CD4-positive, alpha-beta T cell treated with Interferon alpha-2 for 1 hour (primary cell): ENCODE data around the gene MTX1.
"Not testable (repeated sequence)": the region's sequence is repeated elsewhere in the genome, so short reads cannot be mapped to it uniquely, and the experiment has no call there.

ENCODE experiments used
- DNase-seq, 2 donors: peaks; one replicate each; pipeline ENCODE4 v3.0.0-alpha.2; 2020 to 2022

Gene MTX1, protein sequence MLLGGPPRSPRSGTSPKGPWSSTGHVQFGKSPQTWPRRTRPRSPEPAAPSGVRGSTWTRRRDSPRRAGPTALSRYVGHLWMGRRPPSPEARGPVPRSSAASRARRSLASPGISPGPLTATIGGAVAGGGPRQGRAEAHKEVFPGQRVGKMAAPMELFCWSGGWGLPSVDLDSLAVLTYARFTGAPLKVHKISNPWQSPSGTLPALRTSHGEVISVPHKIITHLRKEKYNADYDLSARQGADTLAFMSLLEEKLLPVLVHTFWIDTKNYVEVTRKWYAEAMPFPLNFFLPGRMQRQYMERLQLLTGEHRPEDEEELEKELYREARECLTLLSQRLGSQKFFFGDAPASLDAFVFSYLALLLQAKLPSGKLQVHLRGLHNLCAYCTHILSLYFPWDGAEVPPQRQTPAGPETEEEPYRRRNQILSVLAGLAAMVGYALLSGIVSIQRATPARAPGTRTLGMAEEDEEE

DNA sequence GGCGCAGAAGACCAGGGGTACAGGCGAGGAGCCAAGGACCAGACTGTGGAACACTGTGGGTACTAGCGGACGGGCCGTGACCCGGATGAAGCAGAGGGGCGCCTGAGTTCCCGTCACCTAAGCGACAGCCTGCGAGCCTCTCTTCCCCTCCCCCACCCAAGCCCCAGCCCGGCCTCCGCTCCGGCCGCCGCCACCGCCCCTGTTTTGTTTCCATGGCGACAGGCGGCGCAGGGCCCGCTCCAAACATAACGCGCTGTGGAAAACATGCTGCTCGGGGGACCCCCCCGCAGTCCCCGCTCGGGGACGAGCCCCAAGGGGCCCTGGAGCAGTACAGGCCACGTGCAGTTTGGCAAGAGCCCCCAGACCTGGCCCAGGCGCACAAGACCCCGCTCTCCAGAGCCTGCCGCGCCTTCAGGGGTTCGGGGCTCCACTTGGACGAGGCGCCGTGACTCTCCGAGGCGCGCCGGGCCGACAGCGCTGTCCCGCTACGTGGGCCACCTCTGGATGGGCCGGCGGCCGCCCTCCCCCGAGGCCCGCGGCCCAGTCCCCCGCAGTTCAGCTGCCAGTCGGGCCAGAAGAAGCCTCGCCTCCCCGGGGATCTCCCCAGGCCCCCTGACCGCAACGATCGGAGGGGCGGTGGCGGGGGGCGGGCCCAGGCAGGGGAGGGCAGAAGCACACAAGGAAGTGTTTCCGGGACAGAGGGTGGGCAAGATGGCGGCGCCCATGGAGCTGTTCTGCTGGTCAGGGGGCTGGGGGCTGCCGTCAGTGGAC is at the start of gene MTX1:
Gene MTX1, plus strand, starts transcription at position 155 of the 771 bp plus-strand sequence. Its CDS starts 110 bp downstream, at position 265.
- peak; percentile 95 for DNase-seq

DNA sequence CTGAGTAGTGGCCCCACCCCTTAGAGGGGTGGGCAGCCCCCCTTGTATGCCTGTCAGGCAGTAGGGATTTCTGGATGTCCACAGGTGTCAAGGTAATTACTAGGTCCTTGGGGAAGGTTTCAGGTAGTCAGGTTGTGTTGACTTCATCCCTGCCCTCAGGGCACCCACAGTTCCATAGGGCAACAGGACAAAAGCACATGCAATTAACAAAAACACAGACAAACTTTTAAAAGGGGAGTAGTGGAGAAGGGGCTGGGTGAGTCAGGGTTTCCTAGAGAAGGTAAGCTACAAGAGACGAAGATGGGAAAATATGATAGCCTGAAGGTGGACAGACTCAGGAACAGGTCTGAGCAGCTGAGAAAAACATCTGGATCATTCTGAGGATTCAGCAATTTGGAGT is 49.5 kb upstream of the MTX1 start:
- no peak for DNase-seq

DNA sequence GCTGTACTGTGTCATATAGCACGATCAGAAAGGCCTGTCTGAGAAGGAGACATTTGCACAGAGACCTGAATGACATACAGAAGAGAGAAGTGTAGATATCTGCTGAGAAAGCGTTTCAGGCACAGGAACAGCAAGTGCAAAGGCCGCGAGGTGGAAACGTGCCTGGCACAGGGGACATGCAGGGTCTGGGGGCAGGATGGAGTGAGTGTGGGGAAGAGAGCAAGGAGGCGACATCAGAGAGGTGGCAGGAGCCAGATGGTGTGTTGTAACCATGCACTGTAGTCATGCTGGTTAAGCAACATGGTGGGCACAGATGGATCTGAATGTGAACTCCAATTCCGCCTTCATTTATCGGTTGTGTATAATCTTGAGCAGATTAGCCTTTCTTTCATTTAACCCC is 48.4 kb upstream of the MTX1 start:
- no peak for DNase-seq

DNA sequence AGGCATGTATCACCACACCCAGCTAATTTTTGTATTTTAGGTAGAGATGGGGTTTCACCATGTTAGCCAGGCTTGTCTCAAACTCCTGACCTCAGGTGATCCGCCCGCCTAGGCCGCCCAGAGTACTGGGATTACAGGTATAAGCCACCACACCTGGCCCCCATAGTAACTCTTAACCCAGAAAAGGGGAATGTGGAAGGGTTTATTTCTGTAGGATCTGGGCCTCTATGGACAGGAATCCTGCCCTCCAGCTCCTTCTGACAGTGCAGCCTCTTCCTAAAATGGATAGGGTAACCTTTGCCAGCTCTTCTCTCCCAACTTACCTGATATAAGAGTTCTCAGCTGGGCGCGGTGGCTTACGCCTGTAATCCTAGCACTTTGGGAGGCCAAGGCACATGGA is 45.9 kb upstream of the MTX1 start:
- DNase-seq = not testable (repeated sequence)

GRCh38 chr1:155163785-155164184 is 44.7 kb upstream of the MTX1 start:
- not testable (repeated sequence) for DNase-seq

- not testable (repeated sequence) for DNase-seq
Observed at GRCh38 chr1:155164625-155165024, 43.9 kb upstream of the MTX1 start.

DNA sequence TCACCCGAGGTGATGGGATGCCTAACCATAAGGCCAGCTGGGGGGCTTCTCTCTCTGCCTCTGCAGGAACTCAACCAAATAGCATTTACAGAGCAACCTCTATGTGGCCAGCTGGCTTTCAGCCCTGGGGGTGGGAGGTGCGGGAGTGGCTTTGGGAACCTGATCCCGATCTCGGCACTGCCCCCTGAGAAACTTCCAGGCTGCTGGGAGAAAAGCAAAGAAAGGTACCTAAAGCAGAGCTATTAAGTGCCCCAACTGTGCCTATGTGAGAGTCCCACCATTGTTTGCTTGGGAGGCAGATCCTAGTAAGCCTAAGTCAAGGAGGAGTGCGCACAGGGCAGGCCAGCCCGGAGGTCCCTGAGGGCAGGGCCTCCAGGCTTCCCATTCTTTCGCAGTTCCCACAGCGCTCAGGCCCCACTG is 42.4 kb upstream of the MTX1 start:
- no peak for DNase-seq

GRCh38 chr1:155166471-155167165 is 41.9 kb upstream of the MTX1 start:
- DNase-seq = no peak

GRCh38 chr1:155167166-155168104 is 41.1 kb upstream of the MTX1 start:
- peak; percentile 85 to 87 for DNase-seq

GRCh38 chr1:155168105-155168445 is 40.4 kb upstream of the MTX1 start:
- not testable (repeated sequence) for DNase-seq

DNA sequence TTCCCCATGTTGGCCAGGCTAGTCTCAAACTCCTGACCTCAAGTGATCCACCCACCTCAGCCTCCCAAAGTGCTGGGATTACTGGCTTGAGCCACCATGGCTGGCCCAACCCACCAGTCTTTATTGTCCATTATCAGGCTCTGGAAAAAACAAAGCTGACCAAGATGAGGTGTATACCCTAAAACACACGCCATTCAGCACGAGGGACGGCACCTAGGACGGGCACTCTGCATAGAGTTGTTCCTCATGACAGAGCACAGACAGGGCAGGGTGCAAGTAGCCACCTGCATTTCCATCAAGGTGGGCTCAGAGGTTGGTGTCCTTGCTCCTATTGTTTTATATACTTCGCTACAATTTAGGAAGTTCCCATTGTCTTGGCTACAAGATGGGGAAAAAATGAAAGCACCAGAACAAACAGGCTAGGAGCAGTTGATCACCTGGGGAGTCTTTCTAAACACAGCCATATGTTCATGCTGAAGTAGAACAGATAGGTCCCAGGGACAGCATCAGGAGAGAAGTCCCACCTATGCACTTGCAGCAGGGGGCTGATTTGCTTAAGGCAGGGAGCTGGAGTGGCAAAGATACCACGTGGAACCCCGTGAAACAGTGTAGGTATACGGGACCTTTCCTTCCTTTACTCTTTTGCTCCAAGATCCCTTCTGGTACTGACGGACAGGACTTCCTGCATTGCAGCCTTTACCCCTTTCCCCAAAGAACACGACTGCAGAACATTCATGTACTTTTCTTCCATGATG is 39.9 kb upstream of the MTX1 start:
- no peak for DNase-seq

GRCh38 chr1:155169541-155169940 is 39.0 kb upstream of the MTX1 start:
- DNase-seq = no peak

DNA sequence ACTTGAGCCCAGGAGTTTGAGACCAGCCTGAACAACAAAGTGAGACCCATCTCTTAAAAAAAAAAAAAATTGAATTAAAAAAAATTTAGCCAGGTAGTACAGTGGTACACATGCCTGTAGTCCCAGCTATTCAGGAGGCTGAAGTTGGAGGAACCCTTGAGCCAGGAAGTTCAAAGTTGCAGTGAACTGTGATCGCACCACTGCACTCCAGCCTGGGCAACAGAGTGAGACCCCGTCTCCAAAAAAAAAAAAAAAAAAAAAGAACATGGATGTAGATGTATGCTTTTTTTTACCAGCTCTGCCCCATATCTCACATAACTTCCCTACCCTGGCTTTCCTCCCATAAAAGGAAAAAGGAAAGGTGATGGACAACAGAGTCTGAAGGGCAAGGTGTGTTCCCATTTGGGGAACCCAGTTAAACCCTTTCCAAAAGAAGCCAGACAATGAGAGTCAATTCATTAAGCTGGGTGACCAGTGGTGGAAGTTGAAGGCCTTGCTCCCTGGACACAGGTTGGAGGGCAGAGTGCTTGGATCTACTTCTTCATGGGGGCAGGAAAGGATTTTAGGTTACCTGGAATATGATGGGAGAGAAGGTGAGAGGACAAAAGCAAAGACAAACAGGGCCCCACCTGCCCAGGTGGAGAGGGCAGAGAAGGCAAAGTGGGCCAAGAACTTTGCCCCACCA is 38.3 kb upstream of the MTX1 start:
- no peak for DNase-seq

DNA sequence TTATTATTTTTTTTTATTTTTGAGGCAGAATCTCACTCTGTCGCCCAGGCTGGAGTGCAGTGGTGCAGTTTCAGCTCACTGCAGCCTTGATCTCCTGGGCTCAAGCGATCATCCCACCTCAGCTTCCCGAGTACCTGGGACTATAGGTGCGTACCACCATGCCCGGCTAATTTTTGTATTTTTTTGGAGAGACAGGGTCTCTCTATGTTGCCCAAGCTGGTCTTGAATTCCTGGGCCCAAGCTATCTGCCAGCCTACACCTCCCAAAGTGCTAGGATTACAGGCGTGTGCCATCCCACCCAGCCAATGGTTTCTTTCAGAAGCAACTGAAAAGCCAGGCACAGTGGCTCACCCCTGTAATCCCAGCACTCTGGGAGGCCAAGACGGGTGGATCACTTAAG is 37.7 kb upstream of the MTX1 start:
- DNase-seq = no peak

- no peak for DNase-seq
Observed at GRCh38 chr1:155171836-155172731, 36.4 kb upstream of the MTX1 start.

DNA sequence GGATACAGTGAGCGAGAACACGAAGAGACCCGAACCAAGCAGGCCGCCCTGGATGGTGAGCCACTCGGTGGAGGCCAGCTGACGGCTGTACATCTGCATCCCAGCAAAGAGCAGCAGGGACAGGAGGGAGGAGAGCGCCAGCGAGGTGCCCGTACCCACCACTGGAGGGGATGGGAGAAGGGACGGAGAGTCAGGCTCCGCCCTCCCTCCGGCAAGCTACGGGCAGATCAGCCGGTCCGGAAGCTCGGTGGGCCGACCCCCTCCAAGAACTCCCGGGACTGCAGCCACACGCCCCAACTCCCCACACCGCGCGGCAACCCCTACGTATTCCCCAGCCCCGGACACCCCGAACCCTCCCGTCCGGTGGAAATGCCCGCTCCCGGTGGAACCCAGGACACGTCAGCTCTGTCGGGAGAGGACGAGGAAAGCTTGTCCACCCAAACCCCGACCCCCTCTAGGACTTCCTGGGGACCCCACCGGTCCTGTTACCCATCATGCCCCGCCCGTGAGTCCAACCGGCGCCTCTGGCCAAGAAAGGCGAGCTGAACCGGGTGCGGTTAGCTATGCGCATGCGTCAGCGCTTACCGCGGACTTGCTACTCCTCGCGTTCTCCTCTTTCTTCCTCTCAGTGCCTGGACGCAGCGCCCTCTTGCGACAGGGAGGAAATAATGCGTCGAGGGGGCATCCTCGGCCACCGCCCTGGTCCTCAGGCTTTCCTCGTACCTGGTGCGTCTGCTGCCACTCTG is 35.6 kb upstream of the MTX1 start, which contains the start of gene KRTCAP2:
Gene KRTCAP2, minus strand, starts transcription at position 573 of the 746 bp plus-strand sequence. Its CDS starts 80 bp downstream, at position 493.
- peak; percentile 96 for DNase-seq

DNA sequence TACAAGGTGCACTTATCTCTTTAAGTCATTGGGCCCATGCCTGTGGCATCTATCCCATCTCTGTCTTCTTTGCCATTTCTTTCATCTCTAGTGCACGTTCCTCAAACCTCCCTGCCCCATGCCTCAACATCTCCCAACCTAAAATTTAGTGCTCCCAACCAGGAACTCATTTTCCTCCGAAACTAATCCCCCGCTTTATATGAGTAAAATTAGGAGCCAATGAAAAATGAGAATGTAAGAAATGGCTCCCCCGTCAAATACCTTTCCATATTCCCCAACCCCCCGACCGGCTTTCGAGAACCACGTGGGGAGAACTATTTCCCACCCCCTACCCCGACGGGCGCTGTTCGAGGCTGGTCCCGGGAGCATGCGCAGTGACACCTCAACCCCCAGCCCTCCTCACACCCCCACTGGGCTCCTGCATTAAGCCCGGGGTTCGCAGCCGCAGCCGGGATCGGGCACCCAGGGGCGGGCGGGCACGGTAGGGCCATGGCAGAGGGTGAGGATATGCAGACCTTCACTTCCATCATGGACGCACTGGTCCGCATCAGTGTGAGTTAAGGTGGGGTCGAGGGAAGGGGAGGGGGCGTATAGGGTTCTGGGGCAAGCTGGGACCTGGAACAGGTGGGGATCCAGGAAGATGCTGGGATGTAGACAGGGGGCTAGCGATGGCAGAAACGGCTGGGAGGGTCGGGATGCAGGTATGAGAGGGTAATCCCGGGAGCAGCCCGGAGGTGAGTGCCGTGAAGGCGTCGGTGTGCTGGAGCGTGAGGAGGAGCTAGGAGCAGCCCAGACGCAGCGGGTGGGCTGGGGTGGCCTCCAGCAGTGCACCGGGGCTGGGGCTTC is 34.8 kb upstream of the MTX1 start, which contains the start of gene TRIM46:
Gene TRIM46, plus strand, starts transcription at position 372 of the 846 bp plus-strand sequence. Its CDS starts 118 bp downstream, at position 490.
- DNase-seq = peak; percentile 64 to 78
